Vagina (tissue), 2 donors: Measurements from ENCODE around the gene CD101.

Source experiments
- POLR2A ChIP-seq, 2 donors: fragments of 450-650 bp; IDR thresholded peaks; one replicate each; pipeline ENCODE4 v1.6.1; 2017; ENCODE audit warnings: antibody characterized with exemption in 2 of 2, mild to moderate bottlenecking in 2 of 2, moderate library complexity in 2 of 2
- POLR2AphosphoS5 ChIP-seq, 2 donors: sonication (generic); formaldehyde crosslinking; IDR thresholded peaks; one replicate each; pipeline ENCODE4 v1.9.0; 2017; ENCODE audit warnings: antibody characterized with exemption in 2 of 2, mild to moderate bottlenecking in 2 of 2, low read depth in 1 of 2; ENCODE audit not compliant: insufficient read depth in 1 of 2
- TF ChIP-seq, protein P1 (sequence below), 3 experiments: fragments of 450-650 bp in 2 of 3; fragments of 200-600 bp in 1 of 3; sonication (generic) in 1 of 3; IDR thresholded peaks; one replicate each; pipeline ENCODE4 v1.5.1; 2017 to 2019; ENCODE audit warnings: antibody characterized with exemption in 3 of 3, mild to moderate bottlenecking in 2 of 3, moderate library complexity in 2 of 3

- TF ChIP-seq, protein P1, sequence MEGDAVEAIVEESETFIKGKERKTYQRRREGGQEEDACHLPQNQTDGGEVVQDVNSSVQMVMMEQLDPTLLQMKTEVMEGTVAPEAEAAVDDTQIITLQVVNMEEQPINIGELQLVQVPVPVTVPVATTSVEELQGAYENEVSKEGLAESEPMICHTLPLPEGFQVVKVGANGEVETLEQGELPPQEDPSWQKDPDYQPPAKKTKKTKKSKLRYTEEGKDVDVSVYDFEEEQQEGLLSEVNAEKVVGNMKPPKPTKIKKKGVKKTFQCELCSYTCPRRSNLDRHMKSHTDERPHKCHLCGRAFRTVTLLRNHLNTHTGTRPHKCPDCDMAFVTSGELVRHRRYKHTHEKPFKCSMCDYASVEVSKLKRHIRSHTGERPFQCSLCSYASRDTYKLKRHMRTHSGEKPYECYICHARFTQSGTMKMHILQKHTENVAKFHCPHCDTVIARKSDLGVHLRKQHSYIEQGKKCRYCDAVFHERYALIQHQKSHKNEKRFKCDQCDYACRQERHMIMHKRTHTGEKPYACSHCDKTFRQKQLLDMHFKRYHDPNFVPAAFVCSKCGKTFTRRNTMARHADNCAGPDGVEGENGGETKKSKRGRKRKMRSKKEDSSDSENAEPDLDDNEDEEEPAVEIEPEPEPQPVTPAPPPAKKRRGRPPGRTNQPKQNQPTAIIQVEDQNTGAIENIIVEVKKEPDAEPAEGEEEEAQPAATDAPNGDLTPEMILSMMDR (IDR thresholded peaks at IDR 0.05), result no peak
- no peak for TF ChIP-seq POLR2A (IDR thresholded peaks at IDR 0.05)
- no peak for TF ChIP-seq POLR2AphosphoS5 (IDR thresholded peaks at IDR 0.05; ENCODE audit: insufficient read depth in 1 of 2, low read depth in 1 of 2)
These were observed 7.1 kb upstream of the CD101 start for GRCh38 chr1:116994411-116994810.
